HL-60/S4 treated with phorbol 12-myristate 13-acetate at 8.2 ng/mL for 4 days and 3 days (cell line): ENCODE results near the gene PPP1R9B.

Source experiments
- in situ Hi-C: fragments of 300-500 bp; cut with MboI; formaldehyde crosslinking; loops from 2 replicates; pipeline ENCODE4 v1.15.0; 2022; ENCODE audit warnings: low sequenced_read_pairs

Gene PPP1R9B

GRCh38 chr17:50161911-50162288 lies 11.4 kb upstream of the PPP1R9B start:
- in situ Hi-C loops, result no loop called here

DNA sequence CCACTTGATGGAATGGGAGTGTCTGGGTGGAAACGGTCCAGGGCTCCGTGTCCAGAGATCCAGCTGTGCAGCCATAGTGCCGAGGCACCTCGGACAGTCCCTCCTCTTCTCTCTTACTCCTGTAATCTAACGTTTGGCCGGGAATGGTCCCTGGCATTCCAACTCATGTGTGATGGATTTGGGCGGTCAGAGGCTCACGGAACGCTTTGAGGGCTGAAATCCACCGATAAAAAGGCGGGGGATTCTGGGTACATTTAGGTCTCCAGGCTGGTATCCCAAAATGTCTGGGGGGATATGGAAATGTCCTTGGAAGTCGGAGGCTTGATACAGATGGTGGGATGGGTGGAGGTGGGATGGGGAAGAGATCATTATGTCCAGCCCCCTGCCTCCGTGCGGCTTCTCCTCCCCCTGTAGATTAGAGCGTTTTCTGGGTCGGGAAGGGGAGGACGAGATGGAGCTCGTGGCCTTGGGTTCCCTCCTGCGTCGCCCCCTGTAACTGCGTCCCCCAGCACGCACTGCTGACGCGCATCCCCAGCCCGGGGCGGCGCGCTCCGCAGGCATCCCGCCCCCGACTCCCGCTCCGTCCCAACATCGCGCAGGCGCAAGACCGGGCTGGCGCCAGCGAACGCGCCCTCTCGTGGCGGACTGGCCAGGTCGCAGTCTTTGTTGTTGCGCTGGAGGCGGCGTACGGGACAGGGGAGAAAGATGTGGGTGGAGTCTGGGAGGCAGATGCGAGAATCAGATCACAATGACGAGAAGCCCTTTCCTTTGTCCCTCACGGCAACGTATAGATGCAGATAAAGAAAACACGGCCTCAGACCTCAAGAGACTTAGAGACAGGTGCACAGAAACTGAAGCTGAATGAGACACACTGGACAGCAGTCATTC lies 10.8 kb upstream of the PPP1R9B start:
- in situ Hi-C loops, result no loop called here

DNA sequence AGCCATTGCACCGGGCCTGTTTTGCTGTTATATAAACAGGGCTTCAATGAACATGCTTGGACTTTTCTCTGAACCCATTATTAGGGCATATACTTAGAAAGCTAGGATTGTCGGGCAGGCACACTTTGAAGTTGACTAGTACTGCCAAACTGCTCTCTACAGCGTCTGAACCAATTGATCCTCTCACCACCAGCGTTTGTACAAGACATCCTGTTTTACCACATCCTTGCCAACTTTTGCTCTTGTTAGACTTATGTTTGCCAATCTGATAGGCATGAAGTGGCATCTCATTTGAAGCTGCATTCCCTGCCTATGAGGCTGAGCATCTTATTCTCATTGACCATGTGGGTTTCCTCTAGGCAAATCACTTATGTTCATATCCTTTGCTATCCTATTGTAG lies 7.4 kb upstream of the PPP1R9B start:
- in situ Hi-C loops, result no loop called here

DNA sequence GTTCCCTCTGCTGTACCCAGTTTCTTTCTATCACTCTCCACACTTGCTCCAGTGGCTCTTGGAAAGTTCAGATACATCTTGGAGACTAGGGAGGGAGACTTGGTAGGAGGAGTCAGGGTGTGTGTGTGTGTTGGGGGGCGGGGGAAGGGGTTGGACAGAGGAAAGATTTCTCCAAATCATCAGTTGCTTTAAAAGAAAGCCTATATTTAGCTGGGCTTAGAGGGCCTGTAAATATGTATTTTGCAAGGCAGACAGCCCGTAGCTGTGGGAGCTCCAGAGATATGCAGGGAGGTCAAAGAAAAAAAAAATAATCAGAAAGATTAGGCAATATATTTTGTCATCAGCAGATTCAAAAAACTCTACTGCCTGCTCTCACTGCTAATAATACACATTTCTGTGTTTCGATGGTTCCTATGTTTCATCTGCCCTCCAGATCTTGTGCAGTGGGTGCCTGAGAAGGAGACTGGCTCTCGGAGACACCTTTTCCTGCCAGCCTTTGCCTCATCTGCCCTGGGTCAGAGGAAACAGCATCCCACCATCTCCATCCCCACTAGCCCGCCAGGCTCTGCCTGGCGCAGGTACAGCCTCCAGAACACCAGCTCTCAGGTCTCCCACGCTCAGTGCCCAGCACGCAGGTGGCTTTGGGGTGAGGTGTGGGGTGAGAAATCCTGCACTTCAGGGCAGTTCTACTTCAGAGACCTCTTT lies 4.8 kb upstream of the PPP1R9B start:
- in situ Hi-C loops, result no loop called here

- in situ Hi-C loops, result no loop called here
These were observed 4.1 kb upstream of the PPP1R9B start for GRCh38 chr17:50154604-50155003.

DNA sequence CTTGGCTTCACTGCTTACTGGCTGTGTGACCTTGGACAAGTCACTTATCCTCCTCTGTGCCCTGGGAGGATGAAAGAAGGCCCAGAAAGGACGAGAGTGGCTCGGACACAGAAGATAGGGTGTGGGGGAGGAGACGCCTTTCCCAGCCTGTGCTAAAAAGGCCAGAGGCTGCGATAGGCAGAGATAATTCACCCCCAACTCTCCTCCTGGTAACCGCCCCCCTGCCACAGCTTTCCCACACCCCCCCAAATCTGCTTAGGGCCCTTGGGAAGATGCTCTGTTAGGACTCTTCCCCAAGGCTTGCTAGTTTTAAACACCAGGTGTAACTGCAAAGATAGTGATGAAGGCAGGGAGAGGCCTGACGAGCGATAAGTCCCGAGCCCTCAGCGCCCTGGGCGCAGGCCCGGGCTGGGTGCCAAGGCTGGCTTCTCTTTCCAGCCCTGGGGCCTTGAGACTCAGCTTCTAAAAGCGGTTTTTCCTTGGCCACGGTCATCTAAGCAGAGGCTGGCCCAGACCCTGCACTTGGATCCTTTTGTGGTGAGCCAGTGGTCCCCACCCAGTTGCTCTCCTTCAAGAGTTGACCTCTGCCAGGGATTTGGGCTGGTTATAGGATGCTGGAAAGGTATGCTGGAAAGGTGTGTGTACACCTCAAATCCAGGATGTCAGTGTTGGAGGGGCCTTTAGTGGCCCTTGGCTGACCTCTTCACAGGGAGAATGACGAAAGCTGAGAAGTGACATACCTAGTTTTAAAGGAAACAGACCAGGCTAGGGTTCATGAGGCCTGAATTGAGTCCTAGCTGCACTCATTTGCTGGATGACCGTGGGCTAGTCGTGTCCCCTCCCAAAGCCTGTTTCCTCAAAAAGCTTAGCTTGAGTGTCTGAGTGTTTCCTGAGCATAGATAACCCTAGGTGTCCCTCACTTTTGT lies 3.4 kb upstream of the PPP1R9B start:
- in situ Hi-C loops, result no loop called here

- in situ Hi-C loops, result no loop called here
These were observed 2.3 kb upstream of the PPP1R9B start for GRCh38 chr17:50152736-50153135.

DNA sequence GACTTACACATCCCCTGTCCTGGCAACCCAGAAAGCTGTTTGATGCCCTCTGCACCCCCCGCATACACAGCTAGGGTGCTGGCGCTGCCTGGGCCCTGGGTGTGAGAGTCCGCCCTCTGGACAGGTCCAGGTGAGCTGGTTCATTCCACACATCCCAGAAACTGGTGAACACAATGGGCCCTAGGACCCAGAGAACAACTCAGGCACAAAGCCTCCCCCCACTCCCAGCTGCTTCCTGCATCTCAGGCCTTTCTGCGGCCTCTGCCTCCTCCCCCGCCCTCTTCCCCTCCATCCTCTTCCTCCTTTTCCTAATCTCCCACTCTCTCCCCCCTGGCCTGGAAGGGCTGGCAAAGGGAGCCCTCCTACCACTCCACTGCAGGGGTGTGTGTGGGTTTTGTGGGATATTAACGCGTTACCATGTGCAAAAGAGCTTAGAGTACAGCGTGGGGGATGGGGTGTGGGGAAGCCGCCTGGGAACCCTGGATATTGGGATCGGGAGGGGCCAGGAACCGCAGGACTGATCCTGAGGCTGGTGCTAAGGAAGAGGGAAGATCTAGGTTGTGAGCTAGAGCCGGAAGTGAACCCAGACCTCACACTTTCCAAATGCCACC lies 1.6 kb upstream of the PPP1R9B start:
- in situ Hi-C loops, result no loop called here

GRCh38 chr17:50151041-50151936 lies 812 bp upstream of the PPP1R9B start:
- in situ Hi-C loops, result no loop called here

- in situ Hi-C loops, result no loop called here
These were observed 792 bp downstream of the PPP1R9B start for GRCh38 chr17:50149417-50150353.

- in situ Hi-C loops, result no loop called here
These were observed 1.4 kb downstream of the PPP1R9B start for GRCh38 chr17:50149091-50149416.

DNA sequence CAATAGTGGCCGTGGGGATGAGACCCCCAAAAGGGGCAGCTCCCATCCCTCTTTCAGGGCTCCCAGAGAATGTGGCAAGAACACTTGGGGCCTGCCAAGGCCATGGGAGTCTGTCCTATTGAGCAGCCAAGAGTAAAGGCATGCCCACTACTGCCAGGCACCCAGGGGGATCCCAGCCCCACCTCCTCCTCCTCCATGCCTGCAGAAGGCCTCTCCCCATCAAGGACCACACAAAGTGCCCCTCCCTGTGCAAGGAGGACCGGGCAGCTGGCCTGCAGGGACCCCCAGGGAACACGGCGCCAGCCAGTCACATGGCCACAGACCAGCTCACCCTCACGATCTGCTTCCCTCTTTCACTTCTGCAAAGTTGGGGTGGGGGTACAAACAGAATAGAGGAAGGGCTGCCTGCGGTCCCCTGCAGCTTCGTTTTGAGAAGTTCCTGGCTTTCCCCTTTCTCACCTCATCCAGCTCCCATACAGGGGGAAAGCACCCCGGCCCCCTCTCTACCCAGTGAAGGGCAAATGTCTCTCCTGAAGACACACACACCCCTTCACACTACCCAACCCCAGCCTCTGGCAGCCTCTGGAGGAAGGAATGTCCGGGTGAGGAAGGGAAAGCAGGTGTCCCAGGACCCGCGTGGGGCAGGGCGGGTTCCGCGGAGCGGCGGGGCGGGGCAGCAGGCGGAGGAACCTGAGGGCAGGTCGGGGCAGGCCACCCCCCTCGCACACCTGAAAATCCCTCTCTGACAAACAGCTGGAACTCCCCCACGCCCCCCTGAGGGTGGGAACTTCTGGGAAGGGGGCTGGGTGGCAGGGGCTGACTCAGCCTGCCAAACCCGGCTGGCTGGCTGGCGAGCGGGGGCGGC lies 2.0 kb downstream of the PPP1R9B start:
- in situ Hi-C loops, result no loop called here

- in situ Hi-C loops, result no loop called here
These were observed 2.6 kb downstream of the PPP1R9B start for GRCh38 chr17:50147841-50148225.

DNA sequence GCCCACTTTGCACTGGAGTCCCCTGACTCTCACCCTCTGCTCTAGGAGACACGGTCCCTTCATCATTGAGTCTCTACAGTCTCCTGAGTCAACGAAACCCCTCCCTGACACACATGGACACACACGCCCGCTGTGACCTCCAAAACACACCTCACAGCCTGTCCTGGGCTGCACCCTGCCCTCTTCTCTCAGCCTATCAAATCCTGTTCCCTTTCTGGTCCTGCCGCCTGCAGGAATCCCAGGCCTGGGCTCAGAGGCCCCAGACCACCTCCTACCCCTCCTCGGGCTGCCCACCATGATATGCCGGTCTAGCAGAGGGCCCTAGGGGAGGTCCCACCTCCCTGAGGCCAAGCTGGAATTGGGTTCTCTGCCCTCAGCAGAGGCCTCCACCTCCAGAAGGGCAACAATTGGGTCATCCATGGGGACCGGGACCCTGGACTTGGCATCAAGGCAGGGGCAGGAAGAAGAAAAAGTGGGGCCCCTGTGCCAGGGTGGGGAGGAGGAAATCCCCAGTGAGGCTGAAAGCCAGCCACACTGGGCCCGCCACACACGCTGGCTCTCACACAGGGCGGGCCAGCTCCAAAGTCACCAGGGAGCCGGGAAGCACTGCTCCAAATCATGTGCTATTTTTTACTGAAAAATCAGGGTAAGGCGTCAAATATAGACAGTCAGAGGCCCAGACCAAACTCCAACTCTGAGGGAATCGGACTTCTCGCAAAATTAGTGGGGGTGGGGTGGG lies 3.4 kb downstream of the PPP1R9B start:
- in situ Hi-C loops, result no loop called here

- in situ Hi-C loops, result no loop called here
These were observed 4.1 kb downstream of the PPP1R9B start for GRCh38 chr17:50146230-50146926.

DNA sequence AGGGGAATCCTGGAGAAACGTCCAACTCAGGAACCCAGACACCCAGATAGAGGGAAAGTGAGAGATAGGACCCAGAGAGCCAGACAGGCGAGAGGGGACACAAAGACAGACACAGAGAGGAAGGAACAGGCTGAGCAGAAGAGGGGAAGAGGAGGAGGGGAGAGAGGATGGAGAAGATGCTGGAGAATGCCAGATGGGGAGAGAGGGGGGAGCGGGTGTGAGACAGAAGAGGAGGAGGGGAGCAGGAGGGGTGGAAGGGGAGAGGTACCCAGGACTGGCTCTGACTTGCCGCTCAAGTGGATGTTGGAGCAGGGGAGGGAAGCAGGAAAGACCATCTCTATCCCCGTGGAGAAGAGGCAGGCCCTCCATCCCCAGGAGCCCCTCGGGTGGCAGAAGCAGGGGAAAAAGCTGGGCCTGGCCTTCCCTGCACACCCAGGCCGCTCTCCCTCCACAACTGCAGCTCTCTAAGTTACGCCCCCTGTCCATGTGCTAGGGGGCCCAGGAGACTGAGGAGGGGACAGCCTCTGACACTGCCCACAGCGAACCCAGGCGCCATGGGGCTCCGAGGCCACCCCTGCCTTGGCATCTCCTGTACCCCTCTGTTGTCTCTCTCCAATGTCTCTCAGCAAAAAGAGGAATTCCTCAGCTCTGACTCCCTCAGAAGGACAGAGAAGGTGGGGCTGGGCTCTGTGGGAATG lies 4.8 kb downstream of the PPP1R9B start:
- in situ Hi-C loops, result no loop called here
